Kidney (tissue), 14 donors: ENCODE results near the gene ABCA8. TPM values are rescaled to one million over a fixed set of nuclear protein-coding genes. Genes with fewer than 3 reads are reported as not detected.
"Not testable (repeated sequence)": the region's sequence is repeated elsewhere in the genome, so short reads cannot be mapped to it uniquely, and the experiment has no call there.

ENCODE experiments used
- DNase-seq, 5 donors: peaks; one replicate each; pipeline ENCODE4 v3.0.0-alpha.2; 2013 to 2020
- FAIRE-seq: peaks from 2 replicates; lab custom pipeline; 2012; peaks lifted over from hg19 to GRCh38; lab: Jason Lieb, UNC
- H3K27ac ChIP-seq, 2 donors: one replicate each; pipeline ENCODE4 v1.7.0; 2013; ENCODE audit warnings: low read depth in 2 of 2, low read length in 2 of 2, inconsistent platforms in 1 of 2
- H3K27me3 ChIP-seq: one replicate; pipeline ENCODE4 v1.7.1; 2013; ENCODE audit warnings: low read length, inconsistent platforms; ENCODE audit not compliant: control insufficient read depth, insufficient read depth
- H3K36me3 ChIP-seq, 3 donors: one replicate each; pipeline versions ENCODE4 v1.7.0 to v1.7.1; 2013; ENCODE audit warnings: low read length in 3 of 3, control low read depth in 1 of 3, inconsistent platforms in 1 of 3; ENCODE audit not compliant: insufficient read depth in 3 of 3, control insufficient read depth in 2 of 3
- H3K4me1 ChIP-seq, 3 donors: one replicate each; pipeline versions ENCODE4 v1.7.0 to v1.7.1; 2013; ENCODE audit warnings: low read length in 3 of 3, inconsistent platforms in 1 of 3, low read depth in 1 of 3; ENCODE audit not compliant: control insufficient read depth in 2 of 3, insufficient read depth in 2 of 3
- H3K4me3 ChIP-seq, 3 donors: one replicate each; pipeline versions ENCODE4 v1.7.0 to v1.8.1; 2013; ENCODE audit warnings: low read length in 3 of 3, control low read depth in 1 of 3, inconsistent platforms in 1 of 3
- H3K9ac ChIP-seq, 3 donors: one replicate each; pipeline versions ENCODE4 v1.7.0 to v1.7.1; 2013; ENCODE audit warnings: low read length in 3 of 3, control low read depth in 1 of 3, inconsistent platforms in 1 of 3
- H3K9me3 ChIP-seq, 3 donors: one replicate each; pipeline versions ENCODE4 v1.7.0 to v1.7.1; 2013; ENCODE audit warnings: low read length in 3 of 3, control low read depth in 1 of 3, inconsistent platforms in 1 of 3; ENCODE audit not compliant: control insufficient read depth in 2 of 3, insufficient read depth in 1 of 3
- CTCF ChIP-seq: IDR thresholded peaks from 3 replicates; pipeline ENCODE4 v1.5.1; 2012; ENCODE audit warnings: mild to moderate bottlenecking, moderate library complexity, borderline replicate concordance; ENCODE audit not compliant: insufficient read depth; ENCODE audit errors: extremely low read depth
- intact Hi-C: fragments of 100-400 bp; cut with DNase I; formaldehyde crosslinking; loops from one replicate; pipeline ENCODE4 v1.11.1; 2022
- polyA plus RNA-seq: library from polyadenylated mRNA; stranded (reverse); fragments of 350-450 nt; fragmentation: Illumina TruSeq; extraction: RNeasy Lipid Tissue Mini Kit (QIAGEN cat#74804); gene quantifications from one replicate; pipeline ENCODE4 v1.2.3, GENCODE V29; 2014; ENCODE audit warnings: low read depth, low replicate concordance; ENCODE audit not compliant: insufficient read depth
- total RNA-seq: library from RNA; stranded (reverse); fragmentation: NEBNext Ultra II Directional; extraction: Animal tissue kit (Norgen Biotek cat#: 25700); gene quantifications from one replicate; pipeline ENCODE4 v1.2.1, GENCODE V29; 2021
- donor health status: control.
- donor health status: control.
- donor health status: control.
- donor health status: control.
- donor health status: control.
- donor health status: DM: yes; HTN: yes; CAD: no.
- donor health status: Normal renal cell carcinoma (clear cell type).

ABCA8 gene
- total and polyA plus RNA-seq, 2 donors from 2014 or later, result 3.7 to 9.4 TPM

- DNase-seq, result no peak
- no peaks in the 10 kb centered on the region for H3K9me3 ChIP-seq
- no peaks in the 10 kb centered on the region for H3K27me3 ChIP-seq
- FAIRE-seq, result no peak
- no peaks in the 10 kb centered on the region for H3K4me1 ChIP-seq
- TF ChIP-seq CTCF, result no peak
- H3K4me3 ChIP-seq, result no peak overlapping the region
- intact Hi-C loops, result no loop called here
- no peak overlapping the region for H3K27ac ChIP-seq
- H3K36me3 ChIP-seq, result no peaks in the 10 kb centered on the region
- no peak overlapping the region for H3K9ac ChIP-seq
Observed at GRCh38 chr17:68824707-68825106, 130.5 kb downstream of the ABCA8 start.

GRCh38 chr17:68824185-68824584, 131.0 kb downstream of the ABCA8 start:
- DNase-seq, H3K9ac ChIP-seq, H3K27me3 ChIP-seq, H3K4me3 ChIP-seq, FAIRE-seq, intact Hi-C loops, H3K36me3 ChIP-seq, H3K9me3 ChIP-seq, H3K4me1 ChIP-seq, H3K27ac ChIP-seq: not testable (repeated sequence)

GRCh38 chr17:68822719-68823289, 132.4 kb downstream of the ABCA8 start:
- no peak for FAIRE-seq
- no peak overlapping the region for H3K27ac ChIP-seq
- H3K27me3 ChIP-seq, result no peaks in the 10 kb centered on the region
- H3K4me3 ChIP-seq, result no peak overlapping the region
- intact Hi-C loops, result no loop called here
- no peaks in the 10 kb centered on the region for H3K4me1 ChIP-seq
- no peaks in the 10 kb centered on the region for H3K9me3 ChIP-seq
- H3K36me3 ChIP-seq, result no peaks in the 10 kb centered on the region
- no peak for DNase-seq
- TF ChIP-seq CTCF, result no peak
- no peak overlapping the region for H3K9ac ChIP-seq

GRCh38 chr17:68821860-68822696, 133.1 kb downstream of the ABCA8 start:
- Histone ChIP-seq H3K9ac (no peak overlapping the region), H3K4me3 (no peak overlapping the region), H3K27ac (no peak overlapping the region), H3K9me3 (no peaks in the 10 kb centered on the region), H3K27me3 (no peaks in the 10 kb centered on the region), H3K4me1 (no peaks in the 10 kb centered on the region), H3K36me3 (no peaks in the 10 kb centered on the region)
- DNase-seq, result peak in 3 of 5 donors; percentile 33 to 80 (median 80)
- intact Hi-C loops, result no loop called here
- no peak for TF ChIP-seq CTCF
- no peak for FAIRE-seq
